H1 (cell line): ENCODE data around the gene TERB1. TPM values are rescaled to one million over a fixed set of nuclear protein-coding genes. Genes with fewer than 3 reads are reported as not detected.

Source experiments
- polyA plus RNA-seq, 7 experiments: library from polyadenylated mRNA; depleted of rRNA in 3 of 7; stranded (reverse) in 5 of 7; unstranded in 2 of 7; fragments of >200 nt in 5 of 7; fragments of 200-250 nt in 2 of 7; gene quantifications; 1 replicate in 5 of 7; 2 replicates in 1 of 7; 4 replicates in 1 of 7; pipeline versions ENCODE4 v1.2.1 to v1.2.3, GENCODE V29; 2011 to 2013; ENCODE audit warnings: missing spikeins in 2 of 7, mixed read lengths in 2 of 7
- total RNA-seq: library from RNA; stranded (reverse); fragmentation: NEBNext Ultra II Directional; extraction: Animal tissue kit (Norgen Biotek cat#: 25700); gene quantifications from 2 replicates; pipeline ENCODE4 v1.2.1, GENCODE V29; 2021
- TF ChIP-seq, protein P1 (sequence below): fragments of 300-600 bp; sonication (generic); IDR thresholded peaks from 2 replicates; pipeline ENCODE4 v1.7.1; 2012; ENCODE audit warnings: low read length, moderate library complexity, mild to moderate bottlenecking, inconsistent platforms; ENCODE audit not compliant: insufficient replicate concordance

TERB1 gene
- total and polyA plus RNA-seq, 2 of the 8 experiments (the other 6 are each of a cell fraction or from before 2014, with no cell fraction given), result not detected

DNA sequence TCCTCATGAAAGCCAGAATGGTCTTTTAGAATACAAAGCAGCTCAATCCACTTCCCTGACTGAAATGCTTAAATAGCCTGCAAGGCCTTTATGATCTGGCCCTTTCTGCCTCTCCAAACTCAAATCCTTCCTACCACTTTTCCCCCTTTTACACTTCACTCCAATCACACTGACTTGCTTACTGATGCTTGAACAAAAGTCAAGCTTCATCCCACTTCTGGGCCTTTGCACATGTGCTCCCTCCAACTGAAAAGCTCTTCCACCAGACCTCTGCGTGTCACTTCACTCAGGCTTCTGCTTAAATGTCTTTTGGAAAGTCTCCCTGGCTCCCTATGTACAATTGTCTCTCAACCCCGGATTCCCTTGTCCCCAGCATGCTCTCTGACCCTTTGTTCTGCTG lies 13.3 kb upstream of the TERB1 start (continued):
- TF ChIP-seq, protein P1, sequence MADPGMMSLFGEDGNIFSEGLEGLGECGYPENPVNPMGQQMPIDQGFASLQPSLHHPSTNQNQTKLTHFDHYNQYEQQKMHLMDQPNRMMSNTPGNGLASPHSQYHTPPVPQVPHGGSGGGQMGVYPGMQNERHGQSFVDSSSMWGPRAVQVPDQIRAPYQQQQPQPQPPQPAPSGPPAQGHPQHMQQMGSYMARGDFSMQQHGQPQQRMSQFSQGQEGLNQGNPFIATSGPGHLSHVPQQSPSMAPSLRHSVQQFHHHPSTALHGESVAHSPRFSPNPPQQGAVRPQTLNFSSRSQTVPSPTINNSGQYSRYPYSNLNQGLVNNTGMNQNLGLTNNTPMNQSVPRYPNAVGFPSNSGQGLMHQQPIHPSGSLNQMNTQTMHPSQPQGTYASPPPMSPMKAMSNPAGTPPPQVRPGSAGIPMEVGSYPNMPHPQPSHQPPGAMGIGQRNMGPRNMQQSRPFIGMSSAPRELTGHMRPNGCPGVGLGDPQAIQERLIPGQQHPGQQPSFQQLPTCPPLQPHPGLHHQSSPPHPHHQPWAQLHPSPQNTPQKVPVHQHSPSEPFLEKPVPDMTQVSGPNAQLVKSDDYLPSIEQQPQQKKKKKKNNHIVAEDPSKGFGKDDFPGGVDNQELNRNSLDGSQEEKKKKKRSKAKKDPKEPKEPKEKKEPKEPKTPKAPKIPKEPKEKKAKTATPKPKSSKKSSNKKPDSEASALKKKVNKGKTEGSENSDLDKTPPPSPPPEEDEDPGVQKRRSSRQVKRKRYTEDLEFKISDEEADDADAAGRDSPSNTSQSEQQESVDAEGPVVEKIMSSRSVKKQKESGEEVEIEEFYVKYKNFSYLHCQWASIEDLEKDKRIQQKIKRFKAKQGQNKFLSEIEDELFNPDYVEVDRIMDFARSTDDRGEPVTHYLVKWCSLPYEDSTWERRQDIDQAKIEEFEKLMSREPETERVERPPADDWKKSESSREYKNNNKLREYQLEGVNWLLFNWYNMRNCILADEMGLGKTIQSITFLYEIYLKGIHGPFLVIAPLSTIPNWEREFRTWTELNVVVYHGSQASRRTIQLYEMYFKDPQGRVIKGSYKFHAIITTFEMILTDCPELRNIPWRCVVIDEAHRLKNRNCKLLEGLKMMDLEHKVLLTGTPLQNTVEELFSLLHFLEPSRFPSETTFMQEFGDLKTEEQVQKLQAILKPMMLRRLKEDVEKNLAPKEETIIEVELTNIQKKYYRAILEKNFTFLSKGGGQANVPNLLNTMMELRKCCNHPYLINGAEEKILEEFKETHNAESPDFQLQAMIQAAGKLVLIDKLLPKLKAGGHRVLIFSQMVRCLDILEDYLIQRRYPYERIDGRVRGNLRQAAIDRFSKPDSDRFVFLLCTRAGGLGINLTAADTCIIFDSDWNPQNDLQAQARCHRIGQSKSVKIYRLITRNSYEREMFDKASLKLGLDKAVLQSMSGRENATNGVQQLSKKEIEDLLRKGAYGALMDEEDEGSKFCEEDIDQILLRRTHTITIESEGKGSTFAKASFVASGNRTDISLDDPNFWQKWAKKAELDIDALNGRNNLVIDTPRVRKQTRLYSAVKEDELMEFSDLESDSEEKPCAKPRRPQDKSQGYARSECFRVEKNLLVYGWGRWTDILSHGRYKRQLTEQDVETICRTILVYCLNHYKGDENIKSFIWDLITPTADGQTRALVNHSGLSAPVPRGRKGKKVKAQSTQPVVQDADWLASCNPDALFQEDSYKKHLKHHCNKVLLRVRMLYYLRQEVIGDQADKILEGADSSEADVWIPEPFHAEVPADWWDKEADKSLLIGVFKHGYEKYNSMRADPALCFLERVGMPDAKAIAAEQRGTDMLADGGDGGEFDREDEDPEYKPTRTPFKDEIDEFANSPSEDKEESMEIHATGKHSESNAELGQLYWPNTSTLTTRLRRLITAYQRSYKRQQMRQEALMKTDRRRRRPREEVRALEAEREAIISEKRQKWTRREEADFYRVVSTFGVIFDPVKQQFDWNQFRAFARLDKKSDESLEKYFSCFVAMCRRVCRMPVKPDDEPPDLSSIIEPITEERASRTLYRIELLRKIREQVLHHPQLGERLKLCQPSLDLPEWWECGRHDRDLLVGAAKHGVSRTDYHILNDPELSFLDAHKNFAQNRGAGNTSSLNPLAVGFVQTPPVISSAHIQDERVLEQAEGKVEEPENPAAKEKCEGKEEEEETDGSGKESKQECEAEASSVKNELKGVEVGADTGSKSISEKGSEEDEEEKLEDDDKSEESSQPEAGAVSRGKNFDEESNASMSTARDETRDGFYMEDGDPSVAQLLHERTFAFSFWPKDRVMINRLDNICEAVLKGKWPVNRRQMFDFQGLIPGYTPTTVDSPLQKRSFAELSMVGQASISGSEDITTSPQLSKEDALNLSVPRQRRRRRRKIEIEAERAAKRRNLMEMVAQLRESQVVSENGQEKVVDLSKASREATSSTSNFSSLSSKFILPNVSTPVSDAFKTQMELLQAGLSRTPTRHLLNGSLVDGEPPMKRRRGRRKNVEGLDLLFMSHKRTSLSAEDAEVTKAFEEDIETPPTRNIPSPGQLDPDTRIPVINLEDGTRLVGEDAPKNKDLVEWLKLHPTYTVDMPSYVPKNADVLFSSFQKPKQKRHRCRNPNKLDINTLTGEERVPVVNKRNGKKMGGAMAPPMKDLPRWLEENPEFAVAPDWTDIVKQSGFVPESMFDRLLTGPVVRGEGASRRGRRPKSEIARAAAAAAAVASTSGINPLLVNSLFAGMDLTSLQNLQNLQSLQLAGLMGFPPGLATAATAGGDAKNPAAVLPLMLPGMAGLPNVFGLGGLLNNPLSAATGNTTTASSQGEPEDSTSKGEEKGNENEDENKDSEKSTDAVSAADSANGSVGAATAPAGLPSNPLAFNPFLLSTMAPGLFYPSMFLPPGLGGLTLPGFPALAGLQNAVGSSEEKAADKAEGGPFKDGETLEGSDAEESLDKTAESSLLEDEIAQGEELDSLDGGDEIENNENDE, result no peak
